Kidney (tissue), 14 donors: Measurements from ENCODE around the gene CPA5. TPM values are rescaled to one million over a fixed set of nuclear protein-coding genes. Genes with fewer than 3 reads are reported as not detected.

Experiments
- DNase-seq, 5 donors: peaks; one replicate each; pipeline ENCODE4 v3.0.0-alpha.2; 2013 to 2020
- FAIRE-seq: peaks from 2 replicates; lab custom pipeline; 2012; peaks lifted over from hg19 to GRCh38; lab: Jason Lieb, UNC
- H3K27ac ChIP-seq, 2 donors: one replicate each; pipeline ENCODE4 v1.7.0; 2013; ENCODE audit warnings: low read depth in 2 of 2, low read length in 2 of 2, inconsistent platforms in 1 of 2
- H3K27me3 ChIP-seq: one replicate; pipeline ENCODE4 v1.7.1; 2013; ENCODE audit warnings: low read length, inconsistent platforms; ENCODE audit not compliant: control insufficient read depth, insufficient read depth
- H3K36me3 ChIP-seq, 3 donors: one replicate each; pipeline versions ENCODE4 v1.7.0 to v1.7.1; 2013; ENCODE audit warnings: low read length in 3 of 3, control low read depth in 1 of 3, inconsistent platforms in 1 of 3; ENCODE audit not compliant: insufficient read depth in 3 of 3, control insufficient read depth in 2 of 3
- H3K4me1 ChIP-seq, 3 donors: one replicate each; pipeline versions ENCODE4 v1.7.0 to v1.7.1; 2013; ENCODE audit warnings: low read length in 3 of 3, inconsistent platforms in 1 of 3, low read depth in 1 of 3; ENCODE audit not compliant: control insufficient read depth in 2 of 3, insufficient read depth in 2 of 3
- H3K4me3 ChIP-seq, 3 donors: one replicate each; pipeline versions ENCODE4 v1.7.0 to v1.8.1; 2013; ENCODE audit warnings: low read length in 3 of 3, control low read depth in 1 of 3, inconsistent platforms in 1 of 3
- H3K9ac ChIP-seq, 3 donors: one replicate each; pipeline versions ENCODE4 v1.7.0 to v1.7.1; 2013; ENCODE audit warnings: low read length in 3 of 3, control low read depth in 1 of 3, inconsistent platforms in 1 of 3
- H3K9me3 ChIP-seq, 3 donors: one replicate each; pipeline versions ENCODE4 v1.7.0 to v1.7.1; 2013; ENCODE audit warnings: low read length in 3 of 3, control low read depth in 1 of 3, inconsistent platforms in 1 of 3; ENCODE audit not compliant: control insufficient read depth in 2 of 3, insufficient read depth in 1 of 3
- intact Hi-C: fragments of 100-400 bp; cut with DNase I; formaldehyde crosslinking; loops from one replicate; pipeline ENCODE4 v1.11.1; 2022
- polyA plus RNA-seq: library from polyadenylated mRNA; stranded (reverse); fragments of 350-450 nt; fragmentation: Illumina TruSeq; extraction: RNeasy Lipid Tissue Mini Kit (QIAGEN cat#74804); gene quantifications from one replicate; pipeline ENCODE4 v1.2.3, GENCODE V29; 2014; ENCODE audit warnings: low read depth, low replicate concordance; ENCODE audit not compliant: insufficient read depth
- total RNA-seq: library from RNA; stranded (reverse); fragmentation: NEBNext Ultra II Directional; extraction: Animal tissue kit (Norgen Biotek cat#: 25700); gene quantifications from one replicate; pipeline ENCODE4 v1.2.1, GENCODE V29; 2021
- TF ChIP-seq, protein P1 (sequence below): IDR thresholded peaks from 3 replicates; pipeline ENCODE4 v1.5.1; 2012; ENCODE audit warnings: mild to moderate bottlenecking, moderate library complexity, borderline replicate concordance; ENCODE audit not compliant: insufficient read depth; ENCODE audit errors: extremely low read depth
- donor health status: control.
- donor health status: control.
- donor health status: control.
- donor health status: control.
- donor health status: control.
- donor health status: DM: yes; HTN: yes; CAD: no.
- donor health status: Normal renal cell carcinoma (clear cell type).

CPA5 gene
- total and polyA plus RNA-seq, 2 donors from 2014 or later, result 0.54 to 1.1 TPM

DNA sequence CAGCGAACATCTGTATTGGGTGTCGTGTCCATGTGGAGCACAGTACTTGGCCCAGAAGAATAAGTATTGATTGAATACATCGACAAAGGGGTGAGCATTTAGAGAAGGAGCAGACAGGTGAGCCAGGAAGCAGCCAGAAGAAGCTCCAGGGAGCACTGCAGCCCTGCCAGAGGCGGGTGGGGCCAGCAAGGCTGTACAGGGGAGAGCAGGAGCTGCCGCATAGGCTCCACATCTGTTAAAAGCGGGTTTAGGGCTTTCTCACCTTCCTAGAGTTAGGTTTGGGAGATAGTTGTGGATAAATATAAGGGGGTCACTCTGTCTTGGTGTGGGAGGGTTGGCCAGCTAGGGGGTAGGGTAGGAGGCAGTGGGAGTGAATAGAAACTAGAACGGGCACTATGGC, 34.4 kb downstream of the CPA5 start:
- no peak overlapping the region for H3K27ac ChIP-seq
- no peak overlapping the region for H3K4me3 ChIP-seq
- TF ChIP-seq, protein P1, sequence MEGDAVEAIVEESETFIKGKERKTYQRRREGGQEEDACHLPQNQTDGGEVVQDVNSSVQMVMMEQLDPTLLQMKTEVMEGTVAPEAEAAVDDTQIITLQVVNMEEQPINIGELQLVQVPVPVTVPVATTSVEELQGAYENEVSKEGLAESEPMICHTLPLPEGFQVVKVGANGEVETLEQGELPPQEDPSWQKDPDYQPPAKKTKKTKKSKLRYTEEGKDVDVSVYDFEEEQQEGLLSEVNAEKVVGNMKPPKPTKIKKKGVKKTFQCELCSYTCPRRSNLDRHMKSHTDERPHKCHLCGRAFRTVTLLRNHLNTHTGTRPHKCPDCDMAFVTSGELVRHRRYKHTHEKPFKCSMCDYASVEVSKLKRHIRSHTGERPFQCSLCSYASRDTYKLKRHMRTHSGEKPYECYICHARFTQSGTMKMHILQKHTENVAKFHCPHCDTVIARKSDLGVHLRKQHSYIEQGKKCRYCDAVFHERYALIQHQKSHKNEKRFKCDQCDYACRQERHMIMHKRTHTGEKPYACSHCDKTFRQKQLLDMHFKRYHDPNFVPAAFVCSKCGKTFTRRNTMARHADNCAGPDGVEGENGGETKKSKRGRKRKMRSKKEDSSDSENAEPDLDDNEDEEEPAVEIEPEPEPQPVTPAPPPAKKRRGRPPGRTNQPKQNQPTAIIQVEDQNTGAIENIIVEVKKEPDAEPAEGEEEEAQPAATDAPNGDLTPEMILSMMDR, result no peak
- FAIRE-seq (no peak), DNase-seq (no peak)
- H3K27me3 ChIP-seq, result no peaks in the 10 kb centered on the region
- H3K4me1 ChIP-seq, result peaks cover 5 to 6% (median 5%) of the 10 kb centered on the region in 3 donors
- no peaks in the 10 kb centered on the region for H3K36me3 ChIP-seq
- H3K9ac ChIP-seq, result no peak overlapping the region
- intact Hi-C loops, result no loop called here
- H3K9me3 ChIP-seq, result peaks cover 0 to 7% (median 0%) of the 10 kb centered on the region in 3 donors

DNA sequence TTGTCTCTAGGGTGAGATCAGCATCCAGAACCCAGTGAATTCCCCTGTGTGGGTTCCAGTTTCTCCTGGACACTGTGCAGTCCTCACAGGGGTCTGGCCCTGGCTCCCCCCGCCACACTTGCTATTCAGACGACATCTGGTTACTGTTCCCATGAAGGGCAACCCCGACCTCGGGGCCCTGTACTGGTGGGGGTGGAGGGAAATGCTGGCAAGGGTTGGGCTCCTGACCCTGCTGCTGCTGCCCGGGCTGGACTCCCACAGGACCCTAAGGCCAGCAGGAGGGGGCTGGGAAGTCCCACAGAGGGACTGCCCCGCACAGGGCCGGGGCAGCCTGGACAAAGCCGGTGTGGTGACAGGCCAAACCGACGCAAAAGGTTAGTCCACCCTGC, 34.9 kb downstream of the CPA5 start:
- no peak overlapping the region for H3K9ac ChIP-seq
- H3K27me3 ChIP-seq, result no peaks in the 10 kb centered on the region
- intact Hi-C loops, result no loop called here
- H3K4me3 ChIP-seq, result no peak overlapping the region
- H3K9me3 ChIP-seq, result peaks cover 0 to 7% (median 0%) of the 10 kb centered on the region in 3 donors
- no peaks in the 10 kb centered on the region for H3K36me3 ChIP-seq
- TF ChIP-seq, protein P1, result no peak
- peaks cover 0 to 2% (median 1%) of the 10 kb centered on the region in 3 donors for H3K4me1 ChIP-seq
- FAIRE-seq (no peak), DNase-seq (peak in 1 of 5 donors; percentile 66)
- no peak overlapping the region for H3K27ac ChIP-seq

DNA sequence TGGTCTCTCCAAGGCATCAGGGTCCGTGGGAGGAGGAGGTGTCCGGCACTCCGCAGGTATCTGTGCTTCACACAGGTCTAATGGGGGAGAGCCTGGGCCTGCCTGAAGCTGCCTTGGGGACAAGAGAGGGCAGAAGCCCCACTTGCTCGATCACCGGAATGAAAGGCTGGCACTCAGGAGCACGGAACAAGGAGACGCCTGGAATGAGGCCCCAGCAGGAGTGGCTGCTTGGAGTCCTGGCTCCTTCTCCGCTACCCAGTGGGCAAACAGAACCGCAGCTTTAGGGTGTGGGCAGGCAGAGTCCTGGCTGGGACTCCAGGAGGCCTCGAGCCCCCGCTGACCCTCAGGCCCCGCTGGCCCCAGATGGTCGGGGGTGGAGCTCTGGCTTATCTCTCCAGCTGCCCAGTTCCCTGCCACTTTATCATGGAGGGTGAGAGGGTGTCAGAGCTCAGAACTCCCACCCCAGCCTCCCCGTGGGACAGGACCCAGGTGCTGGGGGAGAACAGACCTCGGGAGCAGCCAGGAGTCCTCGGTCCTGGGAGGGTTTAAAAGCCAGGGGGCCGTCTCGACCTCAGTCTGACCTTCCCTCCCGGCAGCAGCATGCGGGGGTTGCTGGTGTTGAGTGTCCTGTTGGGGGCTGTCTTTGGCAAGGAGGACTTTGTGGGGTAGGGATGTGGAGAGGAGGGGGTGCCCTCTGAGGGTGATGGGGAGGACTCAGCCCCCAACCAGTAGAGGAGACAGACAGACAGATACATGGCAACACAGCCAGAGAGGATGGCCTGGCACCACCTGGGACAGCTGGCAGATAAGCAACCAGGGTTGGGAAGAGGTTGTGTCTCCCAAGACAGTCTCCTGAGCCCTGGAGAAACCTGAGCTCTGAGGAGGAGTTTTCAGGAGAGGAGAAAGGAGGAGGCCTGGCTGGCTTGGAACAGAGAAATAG, 35.6 kb downstream of the CPA5 start, which contains the start of gene CPA1:
Gene CPA1 (plus strand): TSS at position 574 of the 940 bp plus-strand sequence. CDS start 27 bp downstream, at position 601.
- H3K36me3 ChIP-seq, result no peaks in the 10 kb centered on the region
- FAIRE-seq (no peak), DNase-seq (peak in 4 of 5 donors; percentile 82 to 85 (median 84))
- H3K4me1 ChIP-seq, result peaks cover 0 to 2% (median 0%) of the 10 kb centered on the region in 3 donors
- no peaks in the 10 kb centered on the region for H3K27me3 ChIP-seq
- no peak within 1 kb of the TSS for H3K4me3 ChIP-seq
- peaks cover 0 to 7% (median 0%) of the 10 kb centered on the region in 3 donors for H3K9me3 ChIP-seq
- H3K27ac ChIP-seq, result no peak within 1 kb of the TSS
- TF ChIP-seq, protein P1, result no peak
- intact Hi-C loops, result no loop called here
- peak within 1 kb of the TSS in 1 of 3 donors; percentile 40 for H3K9ac ChIP-seq
